WTC11 (cell line): ENCODE results near the gene CXCL17. TPM values are rescaled to one million over a fixed set of nuclear protein-coding genes. Genes with fewer than 3 reads are reported as not detected.

Experiments used
- ATAC-seq: fragments of 200-7000 bp; cut with Tn5 transposase; 2 replicates; pipeline ENCODE4 v1.10.0; 2021; ENCODE audit warnings: mild to moderate bottlenecking, moderate library complexity
- CTCF ChIA-PET: fragments of 300-600 bp; sonication (Branson Sonifier 250); formaldehyde crosslinking; loops from one replicate; lab custom pipeline; 2021; ENCODE audit warnings: antibody characterized with exemption; lab: Charles Lee
- POLR2A ChIA-PET: fragments of 350-600 bp; sonication (Branson Sonifier 250); formaldehyde crosslinking; loops from one replicate; lab custom pipeline; 2021; ENCODE audit warnings: antibody characterized with exemption; lab: Charles Lee
- DNase-seq: peaks from one replicate; pipeline ENCODE4 v3.0.0; 2021; ENCODE audit warnings: low spot score
- H3K27ac Mint-ChIP-seq: 2 replicates; pipeline ENCODE4 v1.8.0; 2021; ENCODE audit warnings: mixed read lengths
- H3K27me3 Mint-ChIP-seq: 2 replicates; pipeline ENCODE4 v1.8.0; 2021; ENCODE audit warnings: low read depth, mild to moderate bottlenecking, moderate library complexity, mixed read lengths
- H3K36me3 Mint-ChIP-seq: 2 replicates; pipeline ENCODE4 v1.8.0; 2021; ENCODE audit warnings: mixed read lengths
- H3K4me1 Mint-ChIP-seq: 2 replicates; pipeline ENCODE4 v1.8.0; 2022; ENCODE audit warnings: mixed read lengths
- H3K4me3 Mint-ChIP-seq: 2 replicates; pipeline ENCODE4 v1.8.0; 2021; ENCODE audit warnings: mild to moderate bottlenecking, moderate library complexity, mixed read lengths
- H3K9me3 Mint-ChIP-seq: 2 replicates; pipeline ENCODE4 v1.8.0; 2021; ENCODE audit warnings: mixed read lengths
- AFF4 ChIP-seq: sonication (generic); formaldehyde crosslinking; IDR thresholded peaks from 2 replicates; pipeline ENCODE4 v1.8.1; 2023; ENCODE audit warnings: mild to moderate bottlenecking, missing genetic modification reagents, borderline replicate concordance
- CTCF ChIP-seq: fragments of 200-600 bp; IDR thresholded peaks from 2 replicates; pipeline ENCODE4 v1.8.0; 2022; ENCODE audit warnings: antibody characterized with exemption
- ESRRA ChIP-seq: sonication (generic); formaldehyde crosslinking; IDR thresholded peaks from 2 replicates; pipeline ENCODE4 v1.8.1; 2022; ENCODE audit warnings: mild to moderate bottlenecking, missing genetic modification reagents, borderline replicate concordance
- FOXK1 ChIP-seq: sonication (generic); formaldehyde crosslinking; IDR thresholded peaks from 2 replicates; pipeline ENCODE4 v1.8.0; 2022; ENCODE audit warnings: mild to moderate bottlenecking, moderate library complexity, missing genetic modification reagents
- GABPB1 ChIP-seq: sonication (generic); formaldehyde crosslinking; IDR thresholded peaks from 2 replicates; pipeline ENCODE4 v1.8.1; 2023; ENCODE audit warnings: mild to moderate bottlenecking, missing genetic modification reagents
- NFATC4 ChIP-seq: fragments of 250-450 bp; sonication (Bioruptor Pico); IDR thresholded peaks from 2 replicates; pipeline ENCODE4 v1.9.0; 2021; ENCODE audit warnings: mild to moderate bottlenecking
- NFYB ChIP-seq: sonication (generic); formaldehyde crosslinking; conservative IDR thresholded peaks from 2 replicates; pipeline ENCODE4 v1.8.0; 2022; ENCODE audit warnings: low read depth, missing genetic modification reagents
- NR2C2 ChIP-seq: sonication (generic); formaldehyde crosslinking; IDR thresholded peaks from 2 replicates; pipeline ENCODE4 v1.8.0; 2022; ENCODE audit warnings: mild to moderate bottlenecking, missing genetic modification reagents
- RORB ChIP-seq: fragments of 250-450 bp; sonication (Bioruptor Pico); IDR thresholded peaks from 2 replicates; pipeline ENCODE4 v1.9.0; 2021; ENCODE audit warnings: mild to moderate bottlenecking
- TCF7 ChIP-seq: sonication (generic); formaldehyde crosslinking; IDR thresholded peaks from 2 replicates; pipeline ENCODE4 v1.8.0; 2022; ENCODE audit warnings: mild to moderate bottlenecking, low read depth, missing genetic modification reagents, moderate library complexity
- TEAD4 ChIP-seq: sonication (generic); formaldehyde crosslinking; IDR thresholded peaks from 2 replicates; pipeline ENCODE4 v1.8.0; 2022; ENCODE audit warnings: mild to moderate bottlenecking, missing genetic modification reagents
- ZNF396 ChIP-seq: fragments of 250-450 bp; sonication (Bioruptor Pico); IDR thresholded peaks from 2 replicates; pipeline ENCODE4 v1.8.0; 2021; ENCODE audit warnings: mild to moderate bottlenecking, moderate library complexity, borderline replicate concordance
- ZNF416 ChIP-seq: fragments of 250-450 bp; sonication (Bioruptor Pico); IDR thresholded peaks from 2 replicates; pipeline ENCODE4 v1.9.0; 2021; ENCODE audit warnings: mild to moderate bottlenecking, inconsistent platforms
- ZNF532 ChIP-seq: fragments of 250-450 bp; sonication (Bioruptor Pico); IDR thresholded peaks from 2 replicates; pipeline ENCODE4 v1.9.0; 2021; ENCODE audit warnings: mild to moderate bottlenecking, borderline replicate concordance
- total RNA-seq: library from RNA; stranded (reverse); gene quantifications from 3 replicates; pipeline ENCODE4 v1.2.3, GENCODE V29; 2021
- TF ChIP-seq, protein P1 (sequence below): sonication (generic); formaldehyde crosslinking; IDR thresholded peaks from 2 replicates; pipeline ENCODE4 v1.8.1; 2023; ENCODE audit warnings: mild to moderate bottlenecking, missing genetic modification reagents
- TF ChIP-seq, protein P2 (sequence below): sonication (generic); formaldehyde crosslinking; IDR thresholded peaks from 2 replicates; pipeline ENCODE4 v1.8.1; 2022; ENCODE audit warnings: low read depth, mild to moderate bottlenecking, moderate library complexity, missing genetic modification reagents, borderline replicate concordance
- TF ChIP-seq, protein P3 (sequence below): sonication (generic); formaldehyde crosslinking; IDR thresholded peaks from 2 replicates; pipeline ENCODE4 v1.8.1; 2022; ENCODE audit warnings: missing genetic modification reagents, borderline replicate concordance

CXCL17 gene
- total RNA-seq, 1 experiment from 2014 or later = not detected

- Mint-ChIP-seq H3K36me3 (no peaks in the 10 kb centered on the region), H3K4me1 (peaks cover 4% of the 10 kb centered on the region; the same call in 1 of the 2 replicates), H3K4me3 (no peak overlapping the region), H3K9me3 (no peaks in the 10 kb centered on the region), H3K27ac (no peak overlapping the region; the same call in 1 of the 2 replicates), H3K27me3 (peaks cover 43% of the 10 kb centered on the region)
- ATAC-seq (peak; percentile 97), DNase-seq (peak; percentile 85)
- ChIA-PET CTCF (interaction anchor here (0.5 to 4.2 kb wide), 12 partner anchors 8 to 149 kb away, joined by 3 to 34 read pairs (median 4); partner anchors contain the start of gene CXCL17), POLR2A (interaction anchor here (0.6 to 1.6 kb wide), 2 partner anchors 10 to 36 kb away, joined by 3 to 8 read pairs; no protein-coding TSS in a partner anchor)
- TF ChIP-seq NFYB (CRISPR knock-in tag) (no peak), NR2C2 (CRISPR knock-in tag) (peak; percentile 76), NFATC4 (CRISPR knock-in tag) (no peak), ZNF416 (0 out of 2 replicates have a peak, but pooled peaks have one; percentile 45), AFF4 (CRISPR knock-in tag) (no peak), ZNF396 (CRISPR knock-in tag) (no peak), RORB (CRISPR knock-in tag) (no peak), ZNF532 (CRISPR knock-in tag) (peak; percentile 65; the same call in 1 of the 2 replicates), TEAD4 (CRISPR knock-in tag) (0 out of 2 replicates have a peak, but pooled peaks have one; percentile 41), GABPB1 (CRISPR knock-in tag) (peak; percentile 97), CTCF (peak; percentile 59; the same call in 1 of the 2 replicates), FOXK1 (CRISPR knock-in tag) (peak; percentile 13; the same call in 1 of the 2 replicates), TCF7 (CRISPR knock-in tag) (no peak), ESRRA (CRISPR knock-in tag) (no peak)
- TF ChIP-seq, protein P1, sequence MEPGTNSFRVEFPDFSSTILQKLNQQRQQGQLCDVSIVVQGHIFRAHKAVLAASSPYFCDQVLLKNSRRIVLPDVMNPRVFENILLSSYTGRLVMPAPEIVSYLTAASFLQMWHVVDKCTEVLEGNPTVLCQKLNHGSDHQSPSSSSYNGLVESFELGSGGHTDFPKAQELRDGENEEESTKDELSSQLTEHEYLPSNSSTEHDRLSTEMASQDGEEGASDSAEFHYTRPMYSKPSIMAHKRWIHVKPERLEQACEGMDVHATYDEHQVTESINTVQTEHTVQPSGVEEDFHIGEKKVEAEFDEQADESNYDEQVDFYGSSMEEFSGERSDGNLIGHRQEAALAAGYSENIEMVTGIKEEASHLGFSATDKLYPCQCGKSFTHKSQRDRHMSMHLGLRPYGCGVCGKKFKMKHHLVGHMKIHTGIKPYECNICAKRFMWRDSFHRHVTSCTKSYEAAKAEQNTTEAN (CRISPR knock-in tag) = no peak
- TF ChIP-seq, protein P2, sequence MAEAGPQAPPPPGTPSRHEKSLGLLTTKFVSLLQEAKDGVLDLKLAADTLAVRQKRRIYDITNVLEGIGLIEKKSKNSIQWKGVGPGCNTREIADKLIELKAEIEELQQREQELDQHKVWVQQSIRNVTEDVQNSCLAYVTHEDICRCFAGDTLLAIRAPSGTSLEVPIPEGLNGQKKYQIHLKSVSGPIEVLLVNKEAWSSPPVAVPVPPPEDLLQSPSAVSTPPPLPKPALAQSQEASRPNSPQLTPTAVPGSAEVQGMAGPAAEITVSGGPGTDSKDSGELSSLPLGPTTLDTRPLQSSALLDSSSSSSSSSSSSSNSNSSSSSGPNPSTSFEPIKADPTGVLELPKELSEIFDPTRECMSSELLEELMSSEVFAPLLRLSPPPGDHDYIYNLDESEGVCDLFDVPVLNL (CRISPR knock-in tag) = no peak
- TF ChIP-seq, protein P3, sequence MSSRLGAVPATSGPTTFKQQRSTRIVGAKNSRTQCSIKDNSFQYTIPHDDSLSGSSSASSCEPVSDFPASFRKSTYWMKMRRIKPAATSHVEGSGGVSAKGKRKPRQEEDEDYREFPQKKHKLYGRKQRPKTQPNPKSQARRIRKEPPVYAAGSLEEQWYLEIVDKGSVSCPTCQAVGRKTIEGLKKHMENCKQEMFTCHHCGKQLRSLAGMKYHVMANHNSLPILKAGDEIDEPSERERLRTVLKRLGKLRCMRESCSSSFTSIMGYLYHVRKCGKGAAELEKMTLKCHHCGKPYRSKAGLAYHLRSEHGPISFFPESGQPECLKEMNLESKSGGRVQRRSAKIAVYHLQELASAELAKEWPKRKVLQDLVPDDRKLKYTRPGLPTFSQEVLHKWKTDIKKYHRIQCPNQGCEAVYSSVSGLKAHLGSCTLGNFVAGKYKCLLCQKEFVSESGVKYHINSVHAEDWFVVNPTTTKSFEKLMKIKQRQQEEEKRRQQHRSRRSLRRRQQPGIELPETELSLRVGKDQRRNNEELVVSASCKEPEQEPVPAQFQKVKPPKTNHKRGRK (CRISPR knock-in tag) = no peak
Measured at GRCh38 chr19:42433503-42434260, 9.1 kb downstream of the CXCL17 start.
